ENCODE data around the gene GTF2E1.

The GTF2E1 gene

DNA sequence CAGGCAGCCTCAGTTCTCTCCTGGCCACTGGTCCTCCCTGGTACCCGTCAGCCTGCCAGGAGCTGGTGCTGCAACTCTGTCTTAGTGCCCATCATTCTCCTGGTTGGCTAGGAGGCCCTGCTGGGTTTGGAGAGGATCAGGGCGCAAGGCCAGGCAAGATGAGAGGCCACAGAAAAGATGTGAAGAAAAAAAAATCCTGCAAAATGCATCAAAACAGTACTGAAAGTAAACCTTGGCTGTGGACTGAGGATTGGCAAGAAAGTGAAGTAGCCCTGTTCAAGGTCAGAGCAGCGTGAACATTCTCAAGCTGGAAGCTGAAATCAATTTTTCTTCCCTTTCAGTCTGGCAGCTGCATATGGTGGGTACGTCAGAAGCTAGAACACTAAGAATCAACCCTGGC lies 74.2 kb downstream of the GTF2E1 start:
- DNase-seq (ENCODE audit: extremely low read depth, low read depth) = no peak
- no peak overlapping the region for H3K4me3 ChIP-seq (replicated peaks; ENCODE audit: low read depth, low read length)
- TF ChIP-seq, protein P1, sequence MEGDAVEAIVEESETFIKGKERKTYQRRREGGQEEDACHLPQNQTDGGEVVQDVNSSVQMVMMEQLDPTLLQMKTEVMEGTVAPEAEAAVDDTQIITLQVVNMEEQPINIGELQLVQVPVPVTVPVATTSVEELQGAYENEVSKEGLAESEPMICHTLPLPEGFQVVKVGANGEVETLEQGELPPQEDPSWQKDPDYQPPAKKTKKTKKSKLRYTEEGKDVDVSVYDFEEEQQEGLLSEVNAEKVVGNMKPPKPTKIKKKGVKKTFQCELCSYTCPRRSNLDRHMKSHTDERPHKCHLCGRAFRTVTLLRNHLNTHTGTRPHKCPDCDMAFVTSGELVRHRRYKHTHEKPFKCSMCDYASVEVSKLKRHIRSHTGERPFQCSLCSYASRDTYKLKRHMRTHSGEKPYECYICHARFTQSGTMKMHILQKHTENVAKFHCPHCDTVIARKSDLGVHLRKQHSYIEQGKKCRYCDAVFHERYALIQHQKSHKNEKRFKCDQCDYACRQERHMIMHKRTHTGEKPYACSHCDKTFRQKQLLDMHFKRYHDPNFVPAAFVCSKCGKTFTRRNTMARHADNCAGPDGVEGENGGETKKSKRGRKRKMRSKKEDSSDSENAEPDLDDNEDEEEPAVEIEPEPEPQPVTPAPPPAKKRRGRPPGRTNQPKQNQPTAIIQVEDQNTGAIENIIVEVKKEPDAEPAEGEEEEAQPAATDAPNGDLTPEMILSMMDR (IDR thresholded peaks at IDR 0.05; ENCODE audit: low read depth, low read length, missing control alignments) = no peak

DNA sequence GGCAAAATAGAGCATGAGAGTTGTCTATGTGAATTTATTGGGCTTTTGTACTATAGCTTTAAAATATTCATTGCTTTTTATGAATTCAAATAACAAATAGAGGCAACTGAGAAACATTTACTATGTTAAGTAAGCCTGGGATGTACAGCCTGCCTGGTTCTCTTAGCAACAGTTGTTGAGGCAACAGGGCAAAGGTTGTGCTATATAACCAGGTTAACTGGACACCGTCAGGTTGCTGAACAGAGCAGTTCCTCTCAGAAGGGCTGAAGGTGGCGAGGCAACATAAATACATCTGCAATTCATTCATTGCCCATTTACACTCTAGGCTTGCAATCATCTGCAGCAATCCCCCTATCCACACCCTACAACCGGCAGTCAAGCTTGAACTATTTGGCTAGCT lies 78.2 kb downstream of the GTF2E1 start:
- no peak for DNase-seq (ENCODE audit: extremely low read depth, low read depth)
- TF ChIP-seq, protein P1 (IDR thresholded peaks at IDR 0.05; ENCODE audit: low read depth, low read length, missing control alignments) = no peak
- no peak overlapping the region for H3K4me3 ChIP-seq (replicated peaks; ENCODE audit: low read depth, low read length)

DNA sequence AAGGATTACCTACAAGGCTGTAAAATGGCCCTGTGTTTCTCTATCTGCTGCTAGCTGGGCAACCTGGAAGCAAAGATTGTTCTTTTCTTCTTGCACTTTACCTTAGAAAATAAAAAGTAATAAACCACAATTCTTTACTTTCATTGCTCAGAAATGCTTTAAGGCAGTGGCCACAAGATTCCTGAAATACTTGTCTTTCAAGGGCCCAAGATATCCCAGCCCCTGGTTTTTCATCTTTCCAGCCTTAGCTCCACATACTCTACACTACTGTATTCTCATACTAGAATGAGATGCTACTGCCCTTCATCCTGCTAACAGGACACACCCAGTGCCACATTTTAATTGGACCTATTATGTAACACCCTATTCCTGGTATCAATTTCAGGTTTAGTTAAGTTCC lies 78.9 kb downstream of the GTF2E1 start:
- TF ChIP-seq, protein P1 (IDR thresholded peaks at IDR 0.05; ENCODE audit: low read depth, low read length, missing control alignments) = no peak
- DNase-seq (ENCODE audit: extremely low read depth, low read depth) = no peak
- H3K4me3 ChIP-seq (replicated peaks; ENCODE audit: low read depth, low read length) = no peak overlapping the region

DNA sequence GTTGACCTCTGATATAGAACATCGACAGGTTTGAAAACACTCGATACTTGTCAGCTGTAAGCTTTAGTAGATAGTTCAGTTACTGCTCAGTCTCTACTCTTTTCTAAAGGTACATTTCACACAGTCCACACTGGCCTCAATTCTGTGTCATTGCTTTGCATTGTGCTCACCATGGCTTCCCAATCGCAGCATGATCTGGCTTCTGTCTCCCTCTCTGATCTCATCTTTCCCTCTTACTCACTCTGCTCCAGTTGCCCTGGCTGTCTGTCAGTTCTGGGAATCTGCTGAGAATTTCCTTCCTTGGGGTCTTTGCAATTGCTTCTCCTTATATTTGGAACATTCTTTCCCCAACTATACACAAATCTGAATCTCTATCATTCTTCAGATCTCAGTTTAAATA lies 80.6 kb downstream of the GTF2E1 start:
- H3K4me3 ChIP-seq (replicated peaks; ENCODE audit: low read depth, low read length) = no peak overlapping the region
- no peak for DNase-seq (ENCODE audit: extremely low read depth, low read depth)
- TF ChIP-seq, protein P1 (IDR thresholded peaks at IDR 0.05; ENCODE audit: low read depth, low read length, missing control alignments) = no peak

DNA sequence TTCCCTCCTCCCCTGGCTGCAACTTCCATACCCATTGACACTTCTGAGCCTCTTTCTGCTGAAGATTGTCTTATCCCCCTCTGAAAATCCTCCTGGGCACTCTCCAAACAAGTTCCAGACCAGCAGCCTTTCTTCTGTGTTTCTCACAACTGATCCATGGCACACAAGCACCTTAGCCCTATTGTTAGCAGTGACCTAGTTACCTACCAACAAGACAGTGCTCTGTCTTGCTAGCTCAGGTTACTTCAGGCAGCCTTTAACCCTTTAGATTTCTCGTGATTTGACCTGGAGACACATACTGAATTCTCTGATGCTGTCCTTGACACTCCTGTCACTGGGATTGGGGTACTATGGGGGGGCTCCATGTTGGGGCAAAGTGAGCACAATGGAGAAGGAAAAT lies 82.1 kb downstream of the GTF2E1 start:
- H3K4me3 ChIP-seq (replicated peaks; ENCODE audit: low read depth, low read length) = no peak overlapping the region
- TF ChIP-seq, protein P1 (IDR thresholded peaks at IDR 0.05; ENCODE audit: low read depth, low read length, missing control alignments) = no peak
- no peak for DNase-seq (ENCODE audit: extremely low read depth, low read depth)

DNA sequence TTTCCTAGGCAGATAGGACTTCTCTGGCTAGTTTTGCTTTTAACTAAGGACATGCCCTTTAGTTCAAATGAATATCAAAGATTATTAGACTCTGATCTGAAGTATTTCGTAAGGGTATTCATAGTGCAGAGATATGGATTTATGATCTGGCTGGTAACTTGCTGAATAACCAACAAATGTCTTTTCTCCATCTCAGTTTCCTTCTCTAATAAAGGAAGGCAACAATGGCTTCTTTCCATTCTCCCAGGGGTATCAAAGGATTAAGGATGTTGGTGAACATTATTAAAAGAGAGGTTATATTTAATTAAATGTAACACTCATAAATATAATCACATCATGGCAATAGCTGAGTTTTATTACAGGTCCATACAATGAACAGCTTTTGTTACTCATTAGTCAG lies 86.3 kb downstream of the GTF2E1 start:
- no peak for DNase-seq (ENCODE audit: extremely low read depth, low read depth)
- H3K4me3 ChIP-seq (replicated peaks; ENCODE audit: low read depth, low read length) = no peak overlapping the region

DNA sequence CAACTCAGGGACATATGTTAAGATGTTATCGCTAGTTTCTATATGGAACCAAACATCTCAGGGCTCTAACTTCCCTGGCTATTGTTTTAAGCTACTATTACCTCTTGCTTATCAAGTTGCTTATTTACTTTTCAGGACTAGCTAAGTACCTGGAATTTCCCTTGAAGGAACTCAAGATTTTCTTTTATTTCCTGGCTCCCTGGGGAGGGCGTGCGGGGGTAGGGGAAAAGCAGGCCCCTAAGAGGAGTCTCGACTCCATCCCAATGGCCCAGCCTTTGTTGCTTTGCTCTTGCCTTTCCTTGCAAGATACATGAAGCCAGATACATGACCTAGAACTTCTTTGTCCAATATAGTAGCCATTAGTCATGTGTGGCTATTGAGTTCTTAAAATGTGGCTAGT lies 88.5 kb downstream of the GTF2E1 start:
- no peak for DNase-seq (ENCODE audit: extremely low read depth, low read depth)
- no peak overlapping the region for H3K4me3 ChIP-seq (replicated peaks; ENCODE audit: low read depth, low read length)
- TF ChIP-seq, protein P1 (IDR thresholded peaks at IDR 0.05; ENCODE audit: low read depth, low read length, missing control alignments) = no peak

More for the DNA sequence above, 86.3 kb downstream of the GTF2E1 start:
- TF ChIP-seq, protein P1 (IDR thresholded peaks at IDR 0.05; ENCODE audit: low read depth, low read length, missing control alignments) = no peak
